Neuronal stem cell (in vitro differentiated cells): ENCODE measurements around the gene PBX4.
"Not testable (repeated sequence)": the region's sequence is repeated elsewhere in the genome, so short reads cannot be mapped to it uniquely, and the experiment has no call there.

Experiments
- DNase-seq: peaks from one replicate; pipeline ENCODE4 v3.0.0-alpha.2; 2013; ENCODE audit warnings: low spot score
- H2AFZ ChIP-seq: one replicate; pipeline ENCODE4 v1.6.1; 2013; ENCODE audit warnings: mild to moderate bottlenecking, low read length, inconsistent platforms
- H2AK5ac ChIP-seq: 2 replicates; pipeline ENCODE4 v1.6.1; 2013; ENCODE audit warnings: low read depth, mild to moderate bottlenecking, inconsistent platforms, low read length, moderate library complexity, mixed read lengths
- H2BK120ac ChIP-seq: 2 replicates; pipeline ENCODE4 v1.6.1; 2013; ENCODE audit warnings: low read depth, mild to moderate bottlenecking, inconsistent platforms, low read length, moderate library complexity, mixed read lengths
- H2BK12ac ChIP-seq: one replicate; pipeline ENCODE4 v1.6.1; 2013; ENCODE audit warnings: low read length, inconsistent platforms
- H2BK15ac ChIP-seq: 2 replicates; pipeline ENCODE4 v1.6.1; 2013; ENCODE audit warnings: mild to moderate bottlenecking, low read length, inconsistent platforms, mixed read lengths
- H2BK5ac ChIP-seq: one replicate; pipeline ENCODE4 v1.6.1; 2013; ENCODE audit warnings: inconsistent platforms, mild to moderate bottlenecking, low read length, moderate library complexity
- H3K14ac ChIP-seq: one replicate; pipeline ENCODE4 v1.6.1; 2013; ENCODE audit warnings: low read length, inconsistent platforms
- H3K18ac ChIP-seq: 2 replicates; pipeline ENCODE4 v1.6.1; 2013; ENCODE audit warnings: low read length, inconsistent platforms
- H3K23ac ChIP-seq: 2 replicates; pipeline ENCODE4 v1.6.1; 2013; ENCODE audit warnings: low read depth, mild to moderate bottlenecking, mixed read lengths, low read length, inconsistent platforms; ENCODE audit not compliant: poor library complexity
- H3K27ac ChIP-seq: replicated peaks from 3 replicates; pipeline ENCODE4 v1.5.1; 2013; ENCODE audit warnings: low read length, inconsistent platforms
- H3K27me3 ChIP-seq, 3 experiments: 2 replicates each; pipeline ENCODE4 v1.6.1; 2013; ENCODE audit warnings: low read length in 3 of 3, mild to moderate bottlenecking in 2 of 3, inconsistent platforms in 1 of 3, low read depth in 1 of 3, mixed read lengths in 1 of 3, moderate library complexity in 1 of 3; ENCODE audit not compliant: control insufficient read depth in 3 of 3, insufficient read depth in 3 of 3
- H3K36me3 ChIP-seq, 2 donors: replicated peaks in 1 of 2; 2 replicates each; pipeline ENCODE4 v1.6.1; 2013; ENCODE audit warnings: low read length in 2 of 2; ENCODE audit not compliant: control insufficient read depth in 2 of 2, insufficient read depth in 2 of 2
- H3K4ac ChIP-seq: 2 replicates; pipeline ENCODE4 v1.6.1; 2013; ENCODE audit warnings: inconsistent platforms, mild to moderate bottlenecking, low read length, moderate library complexity
- H3K4me1 ChIP-seq, 2 donors: 1 replicate in 1 of 2; 2 replicates in 1 of 2; pipeline ENCODE4 v1.6.1; 2013; ENCODE audit warnings: low read length in 2 of 2, low read depth in 1 of 2; ENCODE audit not compliant: control insufficient read depth in 2 of 2, insufficient read depth in 1 of 2
- H3K4me2 ChIP-seq: one replicate; pipeline ENCODE4 v1.6.1; 2013; ENCODE audit warnings: mild to moderate bottlenecking, low read length, inconsistent platforms; ENCODE audit not compliant: insufficient read depth, poor library complexity, severe bottlenecking
- H3K4me3 ChIP-seq, 2 donors: 2 replicates each; pipeline ENCODE4 v1.5.1; 2013; ENCODE audit warnings: low read length in 2 of 2, mild to moderate bottlenecking in 2 of 2, inconsistent platforms in 1 of 2, moderate library complexity in 1 of 2
- H3K79me1 ChIP-seq: one replicate; pipeline ENCODE4 v1.6.1; 2013; ENCODE audit warnings: low read depth, mild to moderate bottlenecking, inconsistent platforms, low read length, moderate library complexity
- H3K9ac ChIP-seq: one replicate; pipeline ENCODE4 v1.6.1; 2013; ENCODE audit warnings: mild to moderate bottlenecking, low read depth, low read length, inconsistent platforms; ENCODE audit not compliant: poor library complexity
- H3K9me3 ChIP-seq, 2 donors: replicated peaks in 1 of 2; 2 replicates each; pipeline versions ENCODE3 to v1.6.1; 2013; ENCODE audit warnings: low read length in 2 of 2, mild to moderate bottlenecking in 2 of 2, inconsistent platforms in 1 of 2, low read depth in 1 of 2, mixed read lengths in 1 of 2, moderate library complexity in 1 of 2; ENCODE audit not compliant: control insufficient read depth in 2 of 2, insufficient read depth in 1 of 2
- H4K8ac ChIP-seq: one replicate; pipeline ENCODE4 v1.6.1; 2013; ENCODE audit warnings: low read depth, mild to moderate bottlenecking, inconsistent platforms, low read length, moderate library complexity
- H4K91ac ChIP-seq: one replicate; pipeline ENCODE4 v1.6.1; 2013; ENCODE audit warnings: low read length, low read depth, mild to moderate bottlenecking, inconsistent platforms; ENCODE audit not compliant: poor library complexity
- WGBS, 2 donors: extraction: QIAGEN DNeasy Blood & Tissue Kit; methylation state at CpG; one replicate each; pipeline ENCODE4 v1.1.7; 2013; ENCODE audit warnings: missing lambda C conversion rate in 2 of 2, mixed read lengths in 1 of 2; ENCODE audit not compliant: insufficient read length in 2 of 2, insufficient replicate concordance in 1 of 2; ENCODE audit errors: extremely low coverage in 2 of 2; 5-methylcytosine and 5-hydroxymethylcytosine counted together

The PBX4 gene

DNA sequence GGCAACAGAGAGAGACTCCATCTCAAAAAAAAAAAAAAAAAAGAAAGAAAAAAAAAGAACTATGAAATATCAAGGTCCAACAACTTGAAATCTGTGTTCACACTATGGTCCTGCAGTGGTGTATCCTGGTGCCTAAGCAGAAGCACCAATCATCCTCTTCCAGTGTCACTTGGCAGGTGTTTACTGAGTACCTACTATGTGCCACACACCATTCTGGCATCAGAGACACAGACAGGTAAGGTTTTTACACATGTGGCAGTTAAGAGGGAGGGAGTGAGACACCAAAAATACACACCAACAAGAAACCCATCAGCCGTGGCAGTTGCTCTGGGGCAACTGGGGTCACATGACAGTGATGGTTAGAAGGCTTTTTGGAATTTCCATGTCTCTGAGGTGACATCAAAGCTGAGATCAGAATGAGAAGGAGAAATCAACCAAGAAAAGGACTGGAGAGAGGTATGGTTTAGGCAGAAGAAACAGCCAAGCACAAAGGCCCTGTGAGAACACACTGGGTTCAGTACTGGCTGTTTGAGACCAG, 17.6 kb downstream of the PBX4 start:
- Histone ChIP-seq H2BK15ac (no peak overlapping the region), H2BK12ac (no peak overlapping the region), H3K9ac (no peak overlapping the region), H2BK120ac (no peak overlapping the region), H3K4me3 (no peak overlapping the region), H3K4ac (no peak overlapping the region), H3K4me1 (peaks cover 0 to 3% of the 10 kb centered on the region in 2 donors), H3K79me1 (no peaks in the 10 kb centered on the region), H2AK5ac (no peak overlapping the region), H4K91ac (no peak overlapping the region), H3K4me2 (no peak overlapping the region), H3K27ac (no peak overlapping the region), H3K27me3 (no peaks in the 10 kb centered on the region), H3K9me3 (no peaks in the 10 kb centered on the region), H3K14ac (no peak overlapping the region), H4K8ac (no peak overlapping the region), H2AFZ (no peak overlapping the region), H3K36me3 (peaks cover 3 to 6% of the 10 kb centered on the region in 2 donors), H2BK5ac (no peak overlapping the region), H3K18ac (no peak overlapping the region), H3K23ac (no peak overlapping the region)
- no CpG with 5 or more reads among the region's 1 CpG for WGBS, 2 donors
- no peak for DNase-seq

DNA sequence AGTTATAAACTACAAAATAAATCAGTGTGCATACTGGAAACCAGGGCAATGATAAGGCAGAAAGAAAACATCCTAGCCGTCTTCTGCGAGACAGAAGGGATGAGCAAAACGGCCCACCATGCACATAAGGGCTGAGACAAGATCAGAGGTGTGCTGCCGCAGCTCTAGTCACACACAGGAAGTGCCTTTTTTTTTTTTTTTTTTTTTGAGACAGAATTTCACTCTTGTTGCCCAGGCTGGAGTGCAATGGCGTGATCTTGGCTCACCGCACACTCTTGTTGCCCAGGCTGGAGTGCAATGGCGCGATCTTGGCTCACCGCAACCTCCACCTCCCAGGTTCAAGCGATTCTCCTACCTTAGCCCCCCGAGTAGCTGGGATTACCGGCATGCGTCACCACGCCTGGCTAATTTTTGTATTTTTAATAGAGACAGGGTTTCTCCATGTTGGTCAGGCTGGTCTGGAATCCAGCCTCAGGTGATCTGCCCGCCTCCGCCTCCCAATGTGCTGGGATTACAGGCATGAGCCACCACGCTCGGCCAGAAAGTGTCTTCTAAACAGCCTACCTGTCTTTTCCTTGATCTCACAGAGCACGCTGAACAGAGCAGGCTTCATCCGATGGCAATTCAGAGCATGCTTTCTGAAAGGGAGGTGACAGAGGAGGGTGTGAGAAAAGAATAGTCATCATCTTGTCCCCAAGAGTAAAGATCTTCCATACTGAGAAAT, 19.6 kb downstream of the PBX4 start:
- not testable (repeated sequence) for H3K27me3 ChIP-seq, H2BK5ac ChIP-seq, H3K4me2 ChIP-seq, H3K79me1 ChIP-seq, H2BK120ac ChIP-seq, DNase-seq, H2AFZ ChIP-seq, H3K4me3 ChIP-seq, H3K4ac ChIP-seq, H4K91ac ChIP-seq, H3K27ac ChIP-seq, H3K9me3 ChIP-seq, H3K9ac ChIP-seq, H2BK12ac ChIP-seq, H2AK5ac ChIP-seq, H3K14ac ChIP-seq, H2BK15ac ChIP-seq, H4K8ac ChIP-seq, H3K36me3 ChIP-seq, H3K4me1 ChIP-seq, H3K23ac ChIP-seq, H3K18ac ChIP-seq
- no CpG with 5 or more reads among the region's 20 CpGs for WGBS, 2 donors

DNA sequence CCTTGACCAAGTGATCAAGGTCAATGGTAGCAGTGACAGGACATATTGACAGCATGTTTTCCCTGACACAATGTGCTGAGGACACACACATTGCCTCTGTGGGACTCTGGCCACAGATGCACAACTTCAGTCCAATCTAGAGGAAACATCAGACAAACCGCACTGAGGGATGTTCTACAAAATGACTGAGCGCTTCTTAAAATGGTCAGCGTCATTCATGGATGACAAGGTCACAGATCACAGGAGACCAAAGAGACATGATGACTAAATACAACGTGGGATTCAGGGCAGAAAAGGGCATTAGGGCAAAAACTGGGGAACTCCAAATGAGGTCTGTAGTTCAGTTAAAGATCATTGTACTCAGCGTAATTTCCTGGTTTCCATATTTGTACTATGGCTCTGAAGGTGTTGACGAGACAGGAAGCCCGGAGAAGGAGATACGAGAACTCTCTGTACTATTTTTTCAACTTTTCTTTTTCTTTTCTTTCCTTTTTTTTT, 20.6 kb downstream of the PBX4 start:
- peaks cover 0 to 1% of the 10 kb centered on the region in 2 donors for H3K4me1 ChIP-seq
- H2BK12ac ChIP-seq = no peak overlapping the region
- no peak overlapping the region for H4K91ac ChIP-seq
- H3K27me3 ChIP-seq = no peaks in the 10 kb centered on the region
- no peak overlapping the region for H2BK120ac ChIP-seq
- WGBS, 2 donors = no CpG with 5 or more reads among the region's 8 CpGs
- H3K4me2 ChIP-seq = no peak overlapping the region
- no peaks in the 10 kb centered on the region for H3K79me1 ChIP-seq
- H3K4ac ChIP-seq = no peak overlapping the region
- H2BK5ac ChIP-seq = no peak overlapping the region
- H3K4me3 ChIP-seq = no peak overlapping the region
- no peak overlapping the region for H2BK15ac ChIP-seq
- H3K9ac ChIP-seq = no peak overlapping the region
- H3K18ac ChIP-seq = no peak overlapping the region
- DNase-seq = no peak
- H2AK5ac ChIP-seq = no peak overlapping the region
- no peak overlapping the region for H3K23ac ChIP-seq
- H3K9me3 ChIP-seq = no peaks in the 10 kb centered on the region
- H4K8ac ChIP-seq = no peak overlapping the region
- no peak overlapping the region for H3K14ac ChIP-seq
- peaks cover 3 to 8% of the 10 kb centered on the region in 2 donors for H3K36me3 ChIP-seq
- no peak overlapping the region for H3K27ac ChIP-seq
- no peak overlapping the region for H2AFZ ChIP-seq

DNA sequence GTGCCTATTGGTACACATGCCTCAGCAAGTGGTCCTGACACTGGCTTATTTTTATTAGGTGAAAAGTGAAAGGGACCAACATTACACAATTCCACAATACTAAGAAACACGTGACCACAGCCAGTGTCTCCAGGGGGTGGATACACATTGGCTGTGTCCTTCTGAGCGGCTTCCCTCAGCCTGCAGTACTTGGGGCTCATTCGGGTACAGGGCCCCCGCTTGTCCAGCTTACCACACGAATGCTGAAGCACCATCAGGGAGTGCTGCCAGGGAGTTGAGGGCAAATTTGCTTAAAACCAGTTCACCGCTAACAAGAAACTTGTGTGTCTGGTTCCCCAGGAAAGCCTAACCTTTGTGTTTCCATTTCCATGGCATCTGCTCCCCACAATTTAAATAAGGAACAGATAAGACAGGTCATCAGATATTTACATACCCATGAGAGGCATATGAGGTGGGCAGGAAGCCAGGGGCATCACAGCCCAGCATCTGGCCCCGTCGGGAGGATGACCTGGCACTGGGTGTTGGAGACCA, 23.3 kb downstream of the PBX4 start:
- no CpG with 5 or more reads among the region's 8 CpGs for WGBS, 2 donors

More for the DNA sequence above, 23.3 kb downstream of the PBX4 start:
- H3K27ac ChIP-seq = no peak overlapping the region
- no peaks in the 10 kb centered on the region for H3K27me3 ChIP-seq
- H4K8ac ChIP-seq = no peak overlapping the region
- no peak overlapping the region for H3K14ac ChIP-seq
- H3K4me2 ChIP-seq = no peak overlapping the region
- H2BK15ac ChIP-seq = no peak overlapping the region
- no peak for DNase-seq
- H2AK5ac ChIP-seq = no peak overlapping the region
- peaks cover 6% of the 10 kb centered on the region in 2 donors for H3K4me1 ChIP-seq
- no peaks in the 10 kb centered on the region for H3K9me3 ChIP-seq
- no peak overlapping the region for H4K91ac ChIP-seq
- no peak overlapping the region for H2BK12ac ChIP-seq
- H3K18ac ChIP-seq = no peak overlapping the region
- no peaks in the 10 kb centered on the region for H3K79me1 ChIP-seq
- no peak overlapping the region for H2BK5ac ChIP-seq
- no peak overlapping the region for H2AFZ ChIP-seq
- H3K36me3 ChIP-seq = peaks cover 3 to 11% of the 10 kb centered on the region in 2 donors
- no peak overlapping the region for H3K23ac ChIP-seq
- H3K9ac ChIP-seq = no peak overlapping the region
- no peak overlapping the region for H3K4me3 ChIP-seq
- no peak overlapping the region for H3K4ac ChIP-seq
- no peak overlapping the region for H2BK120ac ChIP-seq
